GM12864 (cell line): ENCODE data around the gene CCDC39.

ENCODE experiments used
- DNase-seq: peaks from one replicate; pipeline ENCODE4 v3.0.0-alpha.2; 2011; ENCODE audit warnings: low read depth
- H3K4me3 ChIP-seq: 2 replicates; pipeline ENCODE4 v1.5.1; 2011; ENCODE audit warnings: mild to moderate bottlenecking, low read depth, low read length, control low read depth
- CTCF ChIP-seq: IDR thresholded peaks from 2 replicates; pipeline ENCODE4 v1.5.1; 2011; ENCODE audit warnings: low read depth, mild to moderate bottlenecking, moderate library complexity, low read length, control low read depth, inconsistent platforms; ENCODE audit errors: missing control alignments

CCDC39 gene

DNA sequence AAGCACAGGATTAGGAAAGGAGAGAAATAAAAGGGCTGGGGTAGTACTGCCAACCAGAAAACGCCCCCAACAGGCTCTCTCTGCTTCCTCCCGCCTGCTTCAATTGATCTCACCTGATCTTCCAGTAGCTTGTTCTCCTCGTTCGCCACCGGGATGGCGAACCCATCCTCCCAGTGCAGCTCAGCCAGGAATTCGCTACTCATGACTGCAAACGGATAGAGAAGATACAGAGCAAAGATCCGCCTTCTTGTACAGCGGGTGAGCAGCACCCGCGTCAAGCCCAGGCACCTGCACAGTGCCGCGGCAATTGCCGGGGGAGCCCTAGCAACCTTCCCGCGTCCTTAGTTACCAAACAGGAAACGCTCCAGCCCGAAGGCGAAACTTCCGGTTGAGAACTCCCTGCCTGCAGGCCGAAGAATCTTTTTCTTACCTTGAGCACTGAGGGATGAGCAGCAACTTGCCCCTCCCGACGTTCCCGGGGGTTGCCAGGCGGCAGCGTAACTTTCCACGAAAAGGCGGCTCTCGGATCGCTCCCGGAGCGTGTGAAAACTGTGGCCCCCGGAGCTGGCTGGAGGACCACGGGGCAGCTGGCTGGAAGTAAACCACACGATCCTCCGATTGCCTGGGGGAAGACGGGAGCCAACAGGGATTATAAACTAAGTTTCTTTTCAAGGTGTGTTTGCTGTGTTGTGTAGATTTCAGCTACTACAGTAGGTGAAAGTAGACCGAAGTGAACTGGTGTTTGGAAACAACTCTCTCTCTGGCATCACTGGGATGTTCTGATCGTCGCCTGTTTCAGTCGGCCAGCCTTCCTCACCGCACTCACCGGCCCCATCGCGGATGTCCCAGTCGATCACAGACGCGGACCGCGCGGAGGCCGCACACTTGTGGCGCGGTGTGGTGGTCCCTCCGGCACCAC is at the start of gene CCDC39:
CCDC39 (minus strand) TSS at position 312 of the 919 bp plus-strand sequence; CDS start at position 203, 109 bp downstream.
- TF ChIP-seq CTCF: no peak
- peak; percentile 36 for DNase-seq
- peak within 1 kb of the TSS; percentile 64 for H3K4me3 ChIP-seq

DNA sequence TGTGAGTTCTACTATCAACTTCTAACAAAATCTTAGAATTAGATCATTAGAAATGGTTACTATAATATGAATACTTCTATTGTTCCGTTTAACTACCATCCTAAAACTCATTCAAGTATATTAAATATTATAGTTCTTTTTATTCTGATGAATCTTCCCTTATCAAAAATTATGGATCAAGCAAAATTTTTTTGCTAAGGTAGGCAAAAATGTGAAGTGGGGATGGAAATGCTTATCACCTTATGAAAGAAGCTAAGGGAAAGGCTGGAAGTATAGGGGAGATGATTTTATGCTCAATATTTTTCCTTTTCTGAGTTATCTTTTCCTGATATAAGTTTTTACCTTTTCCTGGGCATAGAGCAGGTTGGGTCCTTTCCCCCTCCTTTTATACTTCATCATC is 40.7 kb upstream of the CCDC39 start:
- DNase-seq: no peak
- no peak overlapping the region for H3K4me3 ChIP-seq
- TF ChIP-seq CTCF: no peak

- no peak for TF ChIP-seq CTCF
- H3K4me3 ChIP-seq: no peak overlapping the region
- DNase-seq: no peak
Measured at GRCh38 chr3:180707896-180708295, 28.6 kb upstream of the CCDC39 start.

- TF ChIP-seq CTCF: no peak
- no peak for DNase-seq
- H3K4me3 ChIP-seq: no peak overlapping the region
Measured at GRCh38 chr3:180705619-180706018, 26.3 kb upstream of the CCDC39 start.

DNA sequence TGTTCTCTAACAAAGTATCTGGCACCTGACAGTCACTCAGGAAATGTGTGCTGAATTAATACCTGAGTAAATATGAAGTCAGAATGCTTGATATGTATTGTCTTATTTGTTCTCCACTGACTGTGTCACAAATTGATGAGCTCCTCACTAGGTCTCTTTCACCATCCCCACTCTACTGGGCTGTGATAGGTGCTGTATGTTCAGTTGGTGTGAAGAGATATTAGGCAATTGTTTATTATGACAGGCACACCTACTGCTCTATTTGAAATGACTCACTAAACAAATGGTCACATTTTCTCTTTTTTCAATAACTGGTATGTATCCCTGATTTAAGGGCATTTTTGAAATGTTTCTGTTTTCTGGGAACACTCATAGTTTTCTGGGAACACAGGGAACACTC is 25.2 kb upstream of the CCDC39 start:
- no peak for DNase-seq
- H3K4me3 ChIP-seq: no peak overlapping the region
- no peak for TF ChIP-seq CTCF

DNA sequence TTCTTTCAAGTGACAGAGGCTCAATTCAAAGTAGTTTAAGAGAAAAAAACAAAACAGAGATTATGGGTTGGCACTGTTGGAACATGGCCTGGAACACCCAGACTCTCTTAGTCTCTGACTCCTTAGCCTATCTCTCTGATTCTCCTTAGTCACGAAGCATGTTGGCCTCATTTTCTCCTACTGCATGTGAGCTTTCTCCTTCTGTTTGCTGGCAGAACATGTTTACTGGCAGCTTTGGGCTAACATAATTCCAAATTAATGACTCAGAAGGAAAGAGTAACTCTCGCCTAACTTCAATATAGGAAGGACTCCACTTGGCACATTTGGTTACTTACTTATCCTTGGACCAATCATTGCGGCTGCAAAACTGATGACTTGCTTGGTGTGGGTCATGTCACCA is 21.7 kb upstream of the CCDC39 start:
- no peak for DNase-seq
- TF ChIP-seq CTCF: no peak
- H3K4me3 ChIP-seq: no peak overlapping the region
